ENCODE measurements around the gene PXMP4.

DNA sequence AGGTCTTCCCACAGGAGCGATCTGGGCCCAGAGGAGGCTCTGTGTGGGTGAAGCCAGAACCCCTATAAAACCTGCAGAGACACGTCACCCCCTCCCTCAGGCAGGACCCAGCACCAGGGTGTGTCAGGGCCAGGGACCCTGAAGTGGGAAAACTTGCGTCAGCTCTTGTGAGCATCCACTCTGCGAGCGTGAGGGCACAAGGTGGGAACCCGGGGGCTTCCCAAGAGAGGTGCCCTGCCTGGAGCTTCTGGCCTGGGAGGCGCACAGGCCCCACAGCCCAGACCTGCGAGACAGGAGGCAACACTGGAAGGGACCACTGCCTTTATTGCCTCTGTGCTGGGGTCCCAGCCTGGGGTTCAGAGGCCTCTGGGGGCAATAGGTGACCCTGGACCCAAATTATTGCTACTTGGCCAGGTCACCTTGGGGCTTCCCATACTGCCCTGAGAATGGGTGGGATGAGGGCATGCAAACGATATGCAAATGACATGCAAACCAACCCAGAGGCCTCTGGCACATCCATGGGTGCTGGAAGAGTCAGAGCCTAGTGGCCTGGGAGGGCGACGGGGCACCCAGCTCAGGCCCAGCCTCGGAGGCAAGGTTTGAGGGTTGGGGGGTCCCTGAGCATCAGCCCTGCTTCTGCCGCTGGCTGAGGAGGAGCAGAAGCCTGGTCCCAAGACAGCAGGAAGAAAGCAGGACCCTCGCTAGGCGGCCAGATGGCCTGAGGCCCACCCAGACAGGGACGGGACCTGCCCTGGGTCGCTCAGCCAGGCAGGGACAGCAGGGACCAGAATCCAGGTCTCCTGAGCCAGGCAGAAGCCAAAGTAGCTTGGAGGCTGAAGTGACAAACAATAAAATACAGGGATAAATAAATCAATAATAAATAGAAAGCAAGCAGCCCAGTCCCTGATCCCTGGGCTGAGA is 63.1 kb downstream of the PXMP4 start:
- TF ChIP-seq, protein P1, sequence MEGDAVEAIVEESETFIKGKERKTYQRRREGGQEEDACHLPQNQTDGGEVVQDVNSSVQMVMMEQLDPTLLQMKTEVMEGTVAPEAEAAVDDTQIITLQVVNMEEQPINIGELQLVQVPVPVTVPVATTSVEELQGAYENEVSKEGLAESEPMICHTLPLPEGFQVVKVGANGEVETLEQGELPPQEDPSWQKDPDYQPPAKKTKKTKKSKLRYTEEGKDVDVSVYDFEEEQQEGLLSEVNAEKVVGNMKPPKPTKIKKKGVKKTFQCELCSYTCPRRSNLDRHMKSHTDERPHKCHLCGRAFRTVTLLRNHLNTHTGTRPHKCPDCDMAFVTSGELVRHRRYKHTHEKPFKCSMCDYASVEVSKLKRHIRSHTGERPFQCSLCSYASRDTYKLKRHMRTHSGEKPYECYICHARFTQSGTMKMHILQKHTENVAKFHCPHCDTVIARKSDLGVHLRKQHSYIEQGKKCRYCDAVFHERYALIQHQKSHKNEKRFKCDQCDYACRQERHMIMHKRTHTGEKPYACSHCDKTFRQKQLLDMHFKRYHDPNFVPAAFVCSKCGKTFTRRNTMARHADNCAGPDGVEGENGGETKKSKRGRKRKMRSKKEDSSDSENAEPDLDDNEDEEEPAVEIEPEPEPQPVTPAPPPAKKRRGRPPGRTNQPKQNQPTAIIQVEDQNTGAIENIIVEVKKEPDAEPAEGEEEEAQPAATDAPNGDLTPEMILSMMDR (IDR thresholded peaks at IDR 0.05), result no peak
- no peak for TF ChIP-seq EP300 (IDR thresholded peaks at IDR 0.05)

Measured in sigmoid colon (tissue), 4 donors.